ENCODE data around the gene CPSF3. TPM values are rescaled to one million over a fixed set of nuclear protein-coding genes. Genes with fewer than 3 reads are reported as not detected.

Gene CPSF3
- 41.6 TPM for total RNA-seq

DNA sequence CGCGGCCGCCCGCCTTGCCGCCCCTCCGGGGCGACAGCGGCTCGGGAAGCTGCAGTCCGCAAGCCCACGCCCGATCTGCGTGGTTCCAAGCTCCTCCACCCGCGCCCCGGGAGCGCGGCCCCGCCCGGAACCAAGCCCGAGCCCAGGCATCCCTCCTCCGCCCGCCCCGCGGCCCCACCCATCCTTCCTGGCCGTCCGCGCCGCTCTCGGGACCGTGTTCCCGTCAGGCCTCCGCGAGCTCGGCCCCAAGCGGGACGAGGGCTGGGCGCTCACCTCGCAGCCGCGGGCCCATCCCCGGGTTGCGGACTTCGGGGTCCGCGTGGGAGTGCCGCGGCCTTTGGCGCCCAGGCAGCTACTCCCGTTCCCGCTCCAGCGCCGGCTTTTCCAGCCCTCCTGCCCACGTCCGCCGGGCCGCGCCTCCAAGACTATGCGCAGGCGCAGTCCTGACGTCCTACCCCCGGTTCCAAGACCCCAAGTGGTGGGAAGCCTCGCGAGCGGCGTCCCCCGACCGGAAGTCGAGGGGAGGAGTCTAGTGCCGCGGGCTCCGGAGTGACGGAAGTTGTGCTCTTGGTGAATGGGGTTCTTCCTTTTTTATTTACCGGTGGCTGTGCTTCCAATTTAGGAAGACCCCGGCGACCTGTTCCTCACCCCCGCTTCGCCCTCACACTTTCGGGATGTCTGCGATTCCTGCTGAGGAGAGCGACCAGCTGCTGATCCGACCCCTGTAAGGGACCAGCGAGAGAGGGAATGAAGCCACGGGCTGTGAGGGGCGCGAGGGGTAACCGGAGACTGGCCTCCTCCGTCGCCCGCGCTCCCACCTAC lies at the start of gene CPSF3, which contains the start of gene ITGB1BP1:
Gene CPSF3, plus strand, starts transcription at position 555 of the 822 bp plus-strand sequence. Its CDS starts 120 bp downstream, at position 675.
Gene ITGB1BP1, minus strand, starts transcription at position 429 of the 822 bp plus-strand sequence. CDS start 4,831 bp downstream, outside the sequence.

DNA sequence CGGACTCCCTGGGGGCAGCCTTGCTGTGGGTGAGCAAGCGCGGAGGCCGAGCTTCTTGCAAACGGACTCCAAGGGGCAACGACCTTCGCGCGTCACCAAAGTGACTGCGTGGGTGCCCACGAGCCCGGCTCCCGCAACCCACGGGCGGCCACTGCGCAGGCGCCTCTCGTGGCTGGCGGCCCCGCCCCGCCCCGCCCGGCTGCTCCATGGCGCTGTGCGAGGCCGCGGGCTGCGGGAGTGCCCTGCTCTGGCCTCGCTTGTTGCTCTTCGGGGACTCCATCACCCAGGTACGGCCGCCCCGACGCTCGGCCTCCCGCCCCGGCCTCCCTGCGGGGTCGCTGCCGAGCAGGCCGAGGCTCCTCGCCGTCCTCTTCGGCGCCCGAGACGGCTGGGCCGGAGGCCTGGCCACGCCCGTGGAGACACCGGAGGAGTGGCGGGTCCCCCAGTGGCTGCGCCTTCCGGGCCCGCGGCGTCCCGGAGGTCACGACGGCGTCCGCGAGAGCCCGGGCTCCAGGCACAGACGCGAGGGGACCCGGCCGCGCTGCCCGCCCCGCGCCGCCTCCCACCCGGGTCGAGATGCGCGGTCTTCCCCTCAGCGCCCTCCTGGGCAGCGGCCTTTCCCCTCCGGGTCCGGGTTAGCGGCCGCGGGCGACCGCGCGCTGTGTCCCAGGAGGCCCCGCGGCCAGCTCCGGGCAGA lies 51.1 kb downstream of the CPSF3 start, which contains the start of gene IAH1:
Gene IAH1, plus strand, starts transcription at position 191 of the 697 bp plus-strand sequence. Its CDS starts 16 bp downstream, at position 207.

Other genes with a start within 250 kb of the CPSF3 start
- 72.6 TPM for gene ASAP2, start 216.8 kb upstream of the CPSF3 start, total RNA-seq
- 73.6 TPM for gene ITGB1BP1, start 126 bp upstream of the CPSF3 start, total RNA-seq
- 89.2 TPM for gene IAH1, start 50.9 kb downstream of the CPSF3 start, total RNA-seq
- 44.1 TPM for gene ADAM17, start 132.2 kb downstream of the CPSF3 start, total RNA-seq
- 526 TPM for gene YWHAQ, start 207.3 kb downstream of the CPSF3 start, total RNA-seq

Measured in parietal lobe (tissue), 1 donor.